Renal cortex interstitium (tissue), 15 donors: Measurements from ENCODE around the gene CYLC1. TPM values are rescaled to one million over a fixed set of nuclear protein-coding genes. Genes with fewer than 3 reads are reported as not detected.

Source experiments
- DNase-seq, 11 donors: peaks; one replicate each; pipeline ENCODE4 v3.0.0-alpha.2; 2013; ENCODE audit warnings: low read depth in 9 of 11, low spot score in 4 of 11; ENCODE audit errors: extremely low read depth in 1 of 11
- long read RNA-seq, 16 experiments: transcript quantifications; one replicate each; lab custom pipeline, GENCODE V29; 2026
- polyA plus RNA-seq, 3 donors: library from polyadenylated mRNA; unstranded; fragments of 120-200 nt; gene quantifications; one replicate each; pipeline ENCODE4 v1.2.1, GENCODE V29; 2013; ENCODE audit not compliant: insufficient read length in 3 of 3

The CYLC1 gene, protein sequence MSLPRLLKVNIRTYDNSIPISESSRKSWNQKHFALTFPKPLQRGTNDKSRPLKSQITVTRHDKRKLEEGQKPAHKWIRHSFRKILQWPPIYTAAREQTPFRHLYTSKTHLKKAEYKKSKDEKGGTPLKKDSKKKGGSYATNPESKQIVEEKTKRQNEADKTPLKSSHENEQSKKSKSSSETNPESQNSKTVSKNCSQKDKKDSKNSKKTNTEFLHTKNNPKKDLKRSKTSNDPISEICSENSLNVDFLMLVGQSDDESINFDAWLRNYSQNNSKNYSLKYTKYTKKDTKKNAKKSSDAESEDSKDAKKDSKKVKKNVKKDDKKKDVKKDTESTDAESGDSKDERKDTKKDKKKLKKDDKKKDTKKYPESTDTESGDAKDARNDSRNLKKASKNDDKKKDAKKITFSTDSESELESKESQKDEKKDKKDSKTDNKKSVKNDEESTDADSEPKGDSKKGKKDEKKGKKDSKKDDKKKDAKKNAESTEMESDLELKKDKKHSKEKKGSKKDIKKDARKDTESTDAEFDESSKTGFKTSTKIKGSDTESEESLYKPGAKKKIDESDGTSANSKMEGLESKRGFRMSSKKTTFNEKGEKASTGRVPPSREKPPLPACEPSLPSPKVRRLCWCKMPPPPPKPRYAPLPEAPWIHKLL
- polyA plus RNA-seq, result not detected
- long read RNA-seq, donor 1, result 0 reads
- long read RNA-seq, donor 2, result 0 reads
- long read RNA-seq, donor 3, result 0 reads
- long read RNA-seq, donor 4, result 0 reads
- long read RNA-seq, donor 5, result 0 reads
- long read RNA-seq, donor 6, result 0 reads
- long read RNA-seq, donor 7, result 0 reads
- long read RNA-seq, donor 8, result 0 reads
- long read RNA-seq, donor 9, result 0 reads
- long read RNA-seq, donor 10, result 0 reads
- long read RNA-seq, donor 11, result 0 reads
- long read RNA-seq, donor 12, result 0 reads
- long read RNA-seq, donor 13, result 0 reads
- long read RNA-seq, donor 14, result 0 reads
- long read RNA-seq, donor 15, result 0 reads
- long read RNA-seq, donor 16, result 0 reads

DNA sequence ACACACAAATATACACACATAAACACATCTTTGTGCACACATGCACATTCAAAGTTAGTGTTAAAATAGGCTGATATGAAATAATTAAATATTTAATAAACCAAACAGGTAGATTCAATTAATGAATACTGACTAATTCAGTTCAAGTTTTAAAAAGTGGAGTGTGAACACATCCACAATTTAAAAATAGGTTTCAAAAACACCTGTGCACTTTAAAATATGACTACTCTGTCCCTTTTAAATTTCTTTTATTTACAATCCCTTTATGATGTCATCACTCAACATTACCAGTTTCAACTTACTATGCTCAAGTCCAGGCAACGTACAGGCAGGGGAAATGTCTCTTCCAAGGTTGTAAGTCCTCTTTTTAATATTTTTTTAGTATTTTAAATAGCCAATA lies at the start of gene CYLC1:
Gene CYLC1 (plus strand): TSS at position 301 of the 400 bp plus-strand sequence. CDS start 37 bp downstream, at position 338.
- no peak for DNase-seq

DNA sequence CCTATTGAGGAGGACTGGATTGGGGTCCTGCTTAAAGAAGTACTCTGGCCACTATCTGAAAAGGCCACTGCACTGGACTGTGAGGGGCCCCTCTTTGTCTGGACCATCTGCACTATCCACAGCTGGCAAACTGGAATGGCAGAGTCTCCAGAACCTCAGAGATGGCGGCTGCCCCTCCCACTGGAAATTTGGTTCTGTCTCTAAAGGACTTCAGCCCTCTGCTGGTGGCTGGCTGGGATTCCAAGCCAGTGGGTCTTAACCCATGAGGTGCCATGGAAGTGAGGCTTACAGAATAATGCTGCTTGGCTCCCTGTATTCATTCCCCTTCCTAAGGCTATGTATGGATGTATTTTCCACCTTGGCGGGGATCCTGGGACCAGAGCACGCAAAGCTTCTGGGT lies 41.6 kb upstream of the CYLC1 start:
- no peak for DNase-seq

DNA sequence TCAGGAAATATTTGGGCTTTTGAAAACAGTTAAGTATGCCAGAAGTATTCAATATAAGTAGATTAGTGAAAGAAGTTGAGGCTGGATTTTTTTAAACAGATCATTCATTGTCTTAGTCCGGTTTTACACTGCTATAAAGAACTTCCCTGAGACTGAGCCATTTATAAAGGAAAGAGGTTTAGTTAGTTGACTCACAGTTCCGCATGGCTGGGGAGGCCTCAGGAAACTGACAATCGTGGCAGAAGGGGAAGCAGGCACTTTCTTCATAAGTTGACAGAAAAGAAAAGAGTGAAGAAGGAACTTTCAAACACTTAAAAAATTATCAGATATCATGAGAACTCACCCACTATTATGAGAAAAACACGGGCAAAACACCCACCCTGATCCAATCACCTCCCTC lies 31.1 kb upstream of the CYLC1 start:
- no peak for DNase-seq

DNA sequence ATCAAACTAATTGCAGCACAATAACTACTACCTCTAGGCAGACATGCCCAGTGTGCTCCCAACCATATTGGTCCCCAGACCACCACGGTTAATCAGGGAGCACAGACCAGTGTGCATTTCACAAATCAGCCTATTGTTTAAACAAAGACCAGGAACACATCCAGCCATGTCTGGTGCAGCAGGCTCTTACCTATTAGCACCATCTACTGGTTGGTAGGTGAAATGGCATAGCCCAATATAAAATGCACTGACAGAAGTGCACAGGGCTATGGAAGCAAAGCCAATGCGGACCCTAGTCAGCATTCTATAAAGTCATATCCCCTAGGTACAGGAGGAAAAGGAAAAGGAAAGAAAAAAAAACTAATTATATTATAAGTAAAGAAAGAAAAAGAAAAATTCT lies 15.5 kb upstream of the CYLC1 start:
- peak in 5 of 11 donors; percentile 0 to 5 (median 1) for DNase-seq

DNA sequence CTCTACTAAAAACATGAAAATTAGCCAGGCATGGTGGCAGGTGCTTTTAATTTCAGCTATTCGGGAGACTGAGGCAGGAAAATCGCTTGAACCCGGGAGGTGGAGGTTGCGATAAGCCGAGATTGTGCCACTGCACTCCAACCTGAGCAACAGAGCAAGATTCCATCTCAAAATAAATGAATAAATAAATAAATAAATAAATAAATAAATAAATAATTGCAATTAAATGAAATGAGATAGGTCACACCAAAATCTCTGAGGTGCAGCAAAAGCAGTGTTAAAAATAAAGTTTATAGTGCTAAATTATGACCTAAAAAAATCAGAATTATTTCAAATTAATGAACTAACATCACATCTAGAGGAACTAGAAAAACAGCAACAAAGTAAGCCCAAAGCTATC lies 13.6 kb upstream of the CYLC1 start:
- no peak for DNase-seq

DNA sequence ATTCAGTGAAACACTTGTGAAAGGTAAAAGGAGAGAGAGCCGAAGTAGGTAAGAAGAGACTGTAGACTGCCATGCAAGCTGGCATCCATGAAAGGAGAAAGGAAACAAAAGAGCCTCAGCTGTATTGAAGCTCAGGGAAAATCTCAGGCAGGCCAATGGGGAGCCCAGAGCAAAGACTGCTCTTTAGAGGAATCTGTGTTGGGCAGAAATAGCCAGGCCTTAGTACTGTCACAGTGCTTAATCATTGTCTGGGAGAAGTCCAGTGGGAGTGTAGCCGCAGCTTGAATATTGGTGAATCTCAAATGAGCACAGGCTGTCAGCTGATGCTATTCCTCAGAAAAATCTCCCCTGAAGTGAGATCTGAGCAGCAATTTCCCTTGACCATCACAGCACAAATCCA lies 27.6 kb downstream of the CYLC1 start:
- no peak for DNase-seq

DNA sequence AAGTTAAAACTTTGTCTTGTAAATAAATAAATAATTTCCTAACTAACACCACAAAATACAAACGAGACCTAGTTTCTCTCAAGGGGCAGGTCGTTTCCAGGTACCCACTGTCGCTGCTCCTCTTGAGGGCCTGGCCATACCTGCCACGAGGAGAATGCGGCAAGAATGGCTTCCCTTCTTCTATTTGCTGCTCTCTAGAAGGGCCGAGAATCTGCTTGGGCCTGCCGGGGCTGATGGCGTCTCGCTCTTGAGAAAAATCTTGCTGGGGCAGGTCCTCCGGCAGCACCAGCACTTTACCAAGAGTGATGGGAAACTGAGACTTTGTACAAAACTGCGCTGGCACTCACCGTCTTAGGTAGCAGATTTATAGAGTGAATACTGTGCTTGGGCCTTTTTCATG lies 31.5 kb downstream of the CYLC1 start:
- no peak for DNase-seq

DNA sequence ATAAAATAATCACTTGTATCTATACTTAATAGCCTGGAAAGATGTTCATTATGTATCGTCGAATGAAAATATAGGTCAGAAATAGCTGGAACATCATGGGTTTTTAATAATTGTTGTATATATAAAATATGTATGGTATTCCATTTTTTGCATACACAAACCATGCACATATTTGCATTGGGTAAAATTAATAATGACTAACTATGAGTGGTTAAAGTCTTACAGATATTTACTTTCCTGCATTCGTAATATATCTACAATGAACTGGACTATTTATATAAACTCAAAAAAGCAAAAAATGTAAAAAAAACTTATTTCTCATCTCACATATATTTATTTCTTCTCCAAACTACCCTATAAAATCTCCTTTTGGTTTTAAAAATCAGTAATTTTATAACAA lies 46.0 kb downstream of the CYLC1 start:
- DNase-seq, result no peak

DNA sequence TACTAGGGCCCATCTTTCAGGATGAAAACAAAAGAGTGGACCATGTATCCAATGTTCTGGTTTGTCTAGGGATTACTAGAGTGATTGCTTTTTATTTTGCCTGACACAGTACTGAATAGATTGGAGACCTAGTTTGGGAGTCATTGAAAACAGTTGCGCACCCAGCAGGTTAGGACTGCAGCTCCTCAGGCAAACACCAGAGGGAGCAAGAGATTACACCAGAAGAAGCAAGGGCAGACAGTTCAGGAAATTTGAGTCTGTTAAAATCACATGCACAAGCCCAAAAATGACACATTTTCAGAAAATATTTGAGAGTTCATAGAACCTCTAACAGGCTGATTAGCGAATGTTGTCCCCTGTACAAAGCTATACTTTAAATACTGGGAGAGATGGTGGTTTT lies 55.6 kb downstream of the CYLC1 start:
- DNase-seq, result no peak

DNA sequence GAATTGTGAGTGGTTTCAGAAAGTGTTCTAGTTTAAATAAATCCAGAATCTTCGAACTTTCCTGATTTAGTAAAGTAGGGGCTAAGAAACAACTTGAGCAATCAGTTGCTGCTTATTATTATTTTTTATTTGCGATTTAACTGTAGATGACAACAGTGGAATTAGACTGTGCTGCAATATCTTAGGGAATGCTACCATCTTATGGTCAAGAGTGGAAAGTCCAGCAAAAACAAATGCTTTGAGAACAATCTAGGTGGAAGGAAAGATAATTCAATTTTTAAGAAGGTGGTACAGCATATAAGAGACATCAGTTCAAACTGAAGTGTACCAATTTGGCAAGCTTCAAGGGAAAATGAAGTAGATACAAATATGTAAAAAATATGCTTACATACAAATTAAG lies 73.3 kb downstream of the CYLC1 start:
- no peak for DNase-seq
